ENCODE results near the gene CLCN1. TPM values are rescaled to one million over a fixed set of nuclear protein-coding genes. Genes with fewer than 3 reads are reported as not detected.

Gene CLCN1
- total RNA-seq (not detected), total RNA-seq (0 to 0.20 (median 0) reads per million in 29 experiments)
- total RNA-seq (2013) = not detected

- CTCF ChIA-PET = interaction anchor here in 1 of 2 donors (0.6 kb wide), 1 partner anchor 75 kb away, joined by 3 read pairs; no protein-coding TSS in a partner anchor
Observed at GRCh38 chr7:143315776-143316175, at the start of gene CLCN1. Gene CLCN1, plus strand, starts transcription at chr7:143316111. Its CDS starts 102 bp downstream, at chr7:143316213.

GRCh38 chr7:143269251-143269650 lies 46.7 kb upstream of the CLCN1 start:
- Histone ChIP-seq H3K9me3 (no peaks in the 10 kb centered on the region), H3K27ac (ENCODE audit: low read length) (no peak overlapping the region)

More at GRCh38 chr7:143315776-143316175, at the start of gene CLCN1:
- H3K36me3 ChIP-seq (ENCODE audit: control insufficient read depth in 2 of 2, extremely low read depth in 1 of 2, insufficient read depth in 1 of 2, low read length in 1 of 2) = no peaks in the 10 kb centered on the region
- H3K9me3 ChIP-seq = no peaks in the 10 kb centered on the region
- Mint-ChIP-seq H3K4me3 (no peak within 1 kb of the TSS), H3K4me1 (peaks cover 6 to 10% (median 10%) of the 10 kb centered on the region in 3 donors), H3K27me3 (peaks cover 0 to 2% of the 10 kb centered on the region in 2 donors), H3K9me3 (no peaks in the 10 kb centered on the region), H3K36me3 (no peaks in the 10 kb centered on the region), H3K27ac (no peak within 1 kb of the TSS)
- H3K27ac ChIP-seq (ENCODE audit: low read length) = no peak within 1 kb of the TSS
- peaks cover 6 to 9% of the 10 kb centered on the region in 2 experiments for H3K4me1 ChIP-seq (ENCODE audit: control insufficient read depth in 1 of 2, extremely low read depth in 1 of 2, insufficient read depth in 2 of 2, low read length in 2 of 2)
- ATAC-seq (replicated peaks in 1 of 4) = no peak
- DNase-seq = no peak
- POLR2A ChIA-PET = no interaction called here
- peaks cover 0 to 12% of the 10 kb centered on the region in 2 experiments for H3K27me3 ChIP-seq (replicated peaks in 1 of 2; ENCODE audit: control insufficient read depth in 2 of 2, extremely low read depth in 1 of 2, insufficient read depth in 2 of 2, low read length in 1 of 2)
- H3K4me3 ChIP-seq (ENCODE audit: control insufficient read depth in 1 of 2, extremely low read depth in 1 of 2, low read length in 1 of 2) = no peak within 1 kb of the TSS
- 75% methylated on average over 1 of the region's 5 CpGs for WGBS (ENCODE audit: insufficient coverage)

DNA sequence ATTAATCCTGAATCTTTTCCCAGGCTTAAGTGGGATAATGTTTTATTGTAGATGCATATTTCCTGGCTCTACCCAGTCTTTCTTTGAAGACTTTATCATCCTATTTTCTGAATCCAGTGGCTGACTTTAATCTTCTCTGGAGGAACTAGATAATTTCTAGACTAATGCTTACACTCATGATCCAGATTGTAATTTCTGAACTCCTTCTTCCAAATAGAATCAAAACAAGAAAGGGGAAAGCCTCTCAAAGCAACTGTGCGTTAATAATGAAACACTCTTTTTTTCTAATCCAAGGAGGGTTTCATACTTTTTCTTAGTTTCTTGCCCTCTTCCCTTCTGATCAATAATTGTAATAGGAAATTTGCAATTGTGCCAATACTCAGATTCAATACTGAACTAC lies 44.7 kb upstream of the CLCN1 start:
- Histone ChIP-seq H3K36me3 (ENCODE audit: control insufficient read depth in 2 of 2, extremely low read depth in 1 of 2, insufficient read depth in 1 of 2, low read length in 1 of 2) (peaks cover 2 to 31% of the 10 kb centered on the region in 2 donors), H3K4me3 (ENCODE audit: control insufficient read depth in 1 of 2, extremely low read depth in 1 of 2, low read length in 1 of 2) (no peak overlapping the region), H3K27me3 (replicated peaks in 1 of 2; ENCODE audit: control insufficient read depth in 2 of 2, extremely low read depth in 1 of 2, insufficient read depth in 2 of 2, low read length in 1 of 2) (no peaks in the 10 kb centered on the region), H3K27ac (ENCODE audit: low read length) (no peak overlapping the region), H3K4me1 (ENCODE audit: control insufficient read depth in 1 of 2, extremely low read depth in 1 of 2, insufficient read depth in 2 of 2, low read length in 2 of 2) (no peaks in the 10 kb centered on the region), H3K9me3 (no peaks in the 10 kb centered on the region)
- ChIA-PET POLR2A (interaction anchor here in 1 of 2 donors (0.7 kb wide), 2 partner anchors 10 to 136 kb away, joined by 3 to 5 read pairs; no protein-coding TSS in a partner anchor), CTCF (interaction anchor here (1.0 to 1.2 kb wide), 2 partner anchors 30 to 43 kb away, joined by 3 read pairs; no protein-coding TSS in a partner anchor)
- Mint-ChIP-seq H3K36me3 (peaks cover 33% of the 10 kb centered on the region), H3K4me1 (peaks cover 14 to 35% (median 17%) of the 10 kb centered on the region in 3 donors), H3K27ac (peak overlapping the region in 1 of 2 donors; percentile 71), H3K4me3 (no peak overlapping the region), H3K9me3 (no peaks in the 10 kb centered on the region), H3K27me3 (no peaks in the 10 kb centered on the region)
- no CpG with 5 or more reads among the region's 1 CpG for WGBS (ENCODE audit: insufficient coverage)
- no peak for DNase-seq
- no peak for ATAC-seq (replicated peaks in 1 of 4)

More at GRCh38 chr7:143269251-143269650, 46.7 kb upstream of the CLCN1 start:
- no peak overlapping the region for H3K4me3 ChIP-seq (ENCODE audit: control insufficient read depth in 1 of 2, extremely low read depth in 1 of 2, low read length in 1 of 2)
- H3K4me1 ChIP-seq (ENCODE audit: control insufficient read depth in 1 of 2, extremely low read depth in 1 of 2, insufficient read depth in 2 of 2, low read length in 2 of 2) = peaks cover 7 to 14% of the 10 kb centered on the region in 2 experiments
- Mint-ChIP-seq H3K4me1 (peaks cover 33 to 52% (median 37%) of the 10 kb centered on the region in 3 donors), H3K9me3 (no peaks in the 10 kb centered on the region), H3K4me3 (no peak overlapping the region), H3K36me3 (peaks cover 46% of the 10 kb centered on the region), H3K27ac (peak overlapping the region; percentile 40 to 65), H3K27me3 (no peaks in the 10 kb centered on the region)
- CTCF ChIA-PET = interaction anchor here in 1 of 2 donors (0.6 kb wide), 1 partner anchor 858 kb away, joined by 3 read pairs; no protein-coding TSS in a partner anchor
- H3K27me3 ChIP-seq (replicated peaks in 1 of 2; ENCODE audit: control insufficient read depth in 2 of 2, extremely low read depth in 1 of 2, insufficient read depth in 2 of 2, low read length in 1 of 2) = no peaks in the 10 kb centered on the region
- POLR2A ChIA-PET = interaction anchor here in 1 of 2 donors (1.4 kb wide), 1 partner anchor 30 kb away, joined by 3 read pairs; no protein-coding TSS in a partner anchor
- DNase-seq = no peak
- 73% methylated on average over 5 of the region's 5 CpGs for WGBS (ENCODE audit: insufficient coverage)
- ATAC-seq (replicated peaks in 1 of 4) = no peak
- peaks cover 2 to 40% of the 10 kb centered on the region in 2 donors for H3K36me3 ChIP-seq (ENCODE audit: control insufficient read depth in 2 of 2, extremely low read depth in 1 of 2, insufficient read depth in 1 of 2, low read length in 1 of 2)

DNA sequence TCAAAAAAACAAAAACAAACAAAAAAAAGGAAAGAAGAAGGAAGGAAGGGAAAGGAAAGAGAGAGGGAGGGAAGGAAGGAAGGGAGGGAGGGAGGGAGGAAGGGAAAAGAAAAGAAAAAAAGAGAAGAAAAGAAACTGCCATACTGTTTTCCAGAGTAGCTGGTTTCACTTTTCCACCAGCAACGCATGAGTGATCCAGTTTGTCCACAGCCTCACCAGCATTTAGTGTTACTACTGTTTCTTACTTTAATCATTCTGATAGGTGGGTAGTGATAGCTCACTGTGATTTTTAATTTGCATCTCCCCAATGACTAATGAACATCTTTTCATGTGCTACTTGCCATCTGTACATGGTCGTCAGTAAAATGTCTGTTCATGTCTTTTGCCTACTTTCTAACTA lies 43.0 kb upstream of the CLCN1 start:
- Histone ChIP-seq H3K9me3 (no peaks in the 10 kb centered on the region), H3K36me3 (ENCODE audit: control insufficient read depth in 2 of 2, extremely low read depth in 1 of 2, insufficient read depth in 1 of 2, low read length in 1 of 2) (peaks cover 2 to 19% of the 10 kb centered on the region in 2 donors), H3K27ac (ENCODE audit: low read length) (no peak overlapping the region), H3K4me1 (ENCODE audit: control insufficient read depth in 1 of 2, extremely low read depth in 1 of 2, insufficient read depth in 2 of 2, low read length in 2 of 2) (no peaks in the 10 kb centered on the region), H3K4me3 (ENCODE audit: control insufficient read depth in 1 of 2, extremely low read depth in 1 of 2, low read length in 1 of 2) (no peak overlapping the region), H3K27me3 (replicated peaks in 1 of 2; ENCODE audit: control insufficient read depth in 2 of 2, extremely low read depth in 1 of 2, insufficient read depth in 2 of 2, low read length in 1 of 2) (no peaks in the 10 kb centered on the region)
- no CpG with 5 or more reads among the region's 2 CpGs for WGBS (ENCODE audit: insufficient coverage)
- CTCF ChIA-PET = interaction anchor here (0.6 to 0.8 kb wide), 2 partner anchors 24 to 849 kb away, joined by 3 read pairs; no protein-coding TSS in a partner anchor
- Mint-ChIP-seq H3K9me3 (no peaks in the 10 kb centered on the region), H3K36me3 (peaks cover 27% of the 10 kb centered on the region), H3K27ac (peak overlapping the region in 1 of 2 donors; percentile 73), H3K27me3 (no peaks in the 10 kb centered on the region), H3K4me3 (no peak overlapping the region), H3K4me1 (peaks cover 5 to 24% (median 8%) of the 10 kb centered on the region in 3 donors)
- DNase-seq = no peak
- POLR2A ChIA-PET = interaction anchor here in 1 of 2 donors (0.6 kb wide), 1 partner anchor 14 kb away, joined by 3 read pairs; no protein-coding TSS in a partner anchor
- no peak for ATAC-seq (replicated peaks in 1 of 4)

DNA sequence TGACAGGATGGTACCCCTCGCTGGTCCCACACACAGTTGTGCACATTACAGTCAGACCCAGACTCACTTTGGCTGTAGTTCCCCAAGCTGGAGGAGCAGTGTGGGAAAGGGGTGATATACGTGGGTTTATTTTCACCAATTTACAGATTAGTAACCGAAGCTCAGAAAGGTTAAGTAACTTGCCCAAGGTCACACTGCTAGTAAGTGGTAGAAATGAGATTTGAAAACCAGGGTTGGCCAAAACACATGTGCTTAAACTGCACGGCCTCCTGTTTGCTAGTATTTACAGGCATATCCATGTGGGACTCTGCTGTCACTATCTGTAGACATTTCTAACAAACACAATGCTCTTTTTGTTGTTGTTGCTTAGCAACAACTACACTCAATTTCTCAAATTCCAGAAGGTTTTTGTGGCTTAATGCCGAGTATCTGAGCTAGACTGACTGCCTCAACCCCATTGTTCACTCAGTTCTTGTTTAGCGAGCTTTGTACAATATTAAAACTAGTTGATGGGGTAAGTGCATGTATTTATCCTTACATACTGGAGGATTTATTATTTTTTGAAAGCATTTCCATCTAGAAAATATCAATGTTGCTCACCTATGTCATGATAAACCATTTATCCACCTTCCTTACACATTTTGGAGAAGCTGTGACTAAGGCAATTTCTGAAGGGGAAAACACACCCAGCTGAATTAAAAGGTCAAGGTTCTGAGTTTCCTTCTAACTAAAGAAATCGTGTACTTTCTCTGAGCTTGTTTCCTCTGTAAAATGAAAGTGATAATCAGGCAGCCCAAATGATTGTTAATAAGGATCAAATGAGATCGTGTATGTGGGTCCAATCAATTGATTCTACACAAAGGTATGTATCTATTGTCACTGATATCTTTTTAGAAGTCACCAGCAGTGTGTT lies 36.5 kb upstream of the CLCN1 start:
- CTCF ChIA-PET = interaction anchor here (0.6 to 2.1 kb wide), 15 partner anchors 15 to 471 kb away, joined by 3 to 11 read pairs (median 4); partner anchors contain the start of gene GSTK1 (in 1 of the 2)
- no peaks in the 10 kb centered on the region for H3K36me3 ChIP-seq (ENCODE audit: control insufficient read depth in 2 of 2, extremely low read depth in 1 of 2, insufficient read depth in 1 of 2, low read length in 1 of 2)
- POLR2A ChIA-PET = interaction anchor here (0.6 to 0.9 kb wide), 3 partner anchors 16 to 90 kb away, joined by 3 to 7 read pairs (median 5); partner anchors contain the start of gene GSTK1 (in 1 of the 2)
- no peaks in the 10 kb centered on the region for H3K9me3 ChIP-seq
- no peaks in the 10 kb centered on the region for H3K27me3 ChIP-seq (replicated peaks in 1 of 2; ENCODE audit: control insufficient read depth in 2 of 2, extremely low read depth in 1 of 2, insufficient read depth in 2 of 2, low read length in 1 of 2)
- Mint-ChIP-seq H3K4me1 (peaks cover 37 to 41% (median 39%) of the 10 kb centered on the region in 3 donors), H3K27me3 (no peaks in the 10 kb centered on the region), H3K9me3 (no peaks in the 10 kb centered on the region), H3K27ac (peak overlapping the region; percentile 82 to 94), H3K36me3 (no peaks in the 10 kb centered on the region), H3K4me3 (peak overlapping the region; percentile 32 to 74 (median 68))
- peaks cover 18 to 22% of the 10 kb centered on the region in 2 experiments for H3K4me1 ChIP-seq (ENCODE audit: control insufficient read depth in 1 of 2, extremely low read depth in 1 of 2, insufficient read depth in 2 of 2, low read length in 2 of 2)
- WGBS (ENCODE audit: insufficient coverage) = 0% methylated on average over 1 of the region's 8 CpGs
- peak overlapping the region in 1 of 2 donors; percentile 25 for H3K4me3 ChIP-seq (ENCODE audit: control insufficient read depth in 1 of 2, extremely low read depth in 1 of 2, low read length in 1 of 2)
- DNase-seq (peak in 2 of 35 experiments; percentile 3 to 59), ATAC-seq (replicated peaks in 1 of 4) (peak; percentile 51 to 88 (median 60))
- H3K27ac ChIP-seq (ENCODE audit: low read length) = peak overlapping the region; percentile 78

Measured in T-cell (primary cell).